ENCODE measurements around the gene CDO1.

Gene CDO1

GRCh38 chr5:115857626-115858349 lies 41.3 kb upstream of the CDO1 start:
- Histone ChIP-seq H3K79me2 (ENCODE audit: insufficient read depth, low read length) (no peaks in the 10 kb centered on the region), H3K27me3 (ENCODE audit: insufficient read depth, low read length) (no peaks in the 10 kb centered on the region), H4K20me1 (ENCODE audit: insufficient read depth, low read length) (no peaks in the 10 kb centered on the region), H3K9me2 (ENCODE audit: low read depth, low read length) (no peaks in the 10 kb centered on the region), H3K4me2 (ENCODE audit: low read length) (no peak overlapping the region), H3K27ac (ENCODE audit: low read depth, low read length, poor library complexity, severe bottlenecking) (no peak overlapping the region), H3K36me3 (ENCODE audit: insufficient read depth, low read length) (no peaks in the 10 kb centered on the region), H3K9me3 (ENCODE audit: low read length) (peaks cover 4% of the 10 kb centered on the region; the same call in 1 of the 2 replicates), H3F3A (ENCODE audit: insufficient read depth, low read length) (no peaks in the 10 kb centered on the region), H3K9ac (ENCODE audit: low read length) (no peak overlapping the region), H3K4me1 (ENCODE audit: insufficient read depth, low read length, severe bottlenecking) (peaks cover 7% of the 10 kb centered on the region), H2AFZ (ENCODE audit: low read length) (no peak overlapping the region), H3K4me3 (ENCODE audit: low read depth, low read length, poor library complexity, severe bottlenecking) (no peak overlapping the region)
- no peak for TF ChIP-seq CTCF (IDR thresholded peaks at IDR 0.05; ENCODE audit: low read length)
- no peak for TF ChIP-seq EZH2 (IDR thresholded peaks at IDR 0.05; ENCODE audit: borderline replicate concordance, low read length)

GRCh38 chr5:115857057-115857479 lies 40.6 kb upstream of the CDO1 start:
- TF ChIP-seq EZH2 (IDR thresholded peaks at IDR 0.05; ENCODE audit: borderline replicate concordance, low read length): no peak
- TF ChIP-seq CTCF (IDR thresholded peaks at IDR 0.05; ENCODE audit: low read length): no peak
- H3K36me3 ChIP-seq (ENCODE audit: insufficient read depth, low read length): no peaks in the 10 kb centered on the region
- H2AFZ ChIP-seq (ENCODE audit: low read length): no peak overlapping the region
- H3K9me2 ChIP-seq (ENCODE audit: low read depth, low read length): no peaks in the 10 kb centered on the region
- peaks cover 7% of the 10 kb centered on the region for H3K4me1 ChIP-seq (ENCODE audit: insufficient read depth, low read length, severe bottlenecking)
- H3F3A ChIP-seq (ENCODE audit: insufficient read depth, low read length): no peaks in the 10 kb centered on the region
- H3K27ac ChIP-seq (ENCODE audit: low read depth, low read length, poor library complexity, severe bottlenecking): no peak overlapping the region
- H4K20me1 ChIP-seq (ENCODE audit: insufficient read depth, low read length): no peaks in the 10 kb centered on the region
- no peaks in the 10 kb centered on the region for H3K27me3 ChIP-seq (ENCODE audit: insufficient read depth, low read length)
- no peaks in the 10 kb centered on the region for H3K79me2 ChIP-seq (ENCODE audit: insufficient read depth, low read length)
- H3K9ac ChIP-seq (ENCODE audit: low read length): no peak overlapping the region
- H3K4me2 ChIP-seq (ENCODE audit: low read length): no peak overlapping the region
- H3K9me3 ChIP-seq (ENCODE audit: low read length): peaks cover 4% of the 10 kb centered on the region; the same call in 1 of the 2 replicates
- no peak overlapping the region for H3K4me3 ChIP-seq (ENCODE audit: low read depth, low read length, poor library complexity, severe bottlenecking)

- H3K4me3 ChIP-seq (ENCODE audit: low read depth, low read length, poor library complexity, severe bottlenecking): no peak overlapping the region
- no peak overlapping the region for H2AFZ ChIP-seq (ENCODE audit: low read length)
- H3K9me3 ChIP-seq (ENCODE audit: low read length): peaks cover 4% of the 10 kb centered on the region; the same call in 1 of the 2 replicates
- no peak overlapping the region for H3K9ac ChIP-seq (ENCODE audit: low read length)
- H3K9me2 ChIP-seq (ENCODE audit: low read depth, low read length): no peaks in the 10 kb centered on the region
- H3K4me2 ChIP-seq (ENCODE audit: low read length): no peak overlapping the region
- no peaks in the 10 kb centered on the region for H3K79me2 ChIP-seq (ENCODE audit: insufficient read depth, low read length)
- no peaks in the 10 kb centered on the region for H3K27me3 ChIP-seq (ENCODE audit: insufficient read depth, low read length)
- H3K27ac ChIP-seq (ENCODE audit: low read depth, low read length, poor library complexity, severe bottlenecking): no peak overlapping the region
- H3K4me1 ChIP-seq (ENCODE audit: insufficient read depth, low read length, severe bottlenecking): peaks cover 7% of the 10 kb centered on the region
- no peak for TF ChIP-seq EZH2 (IDR thresholded peaks at IDR 0.05; ENCODE audit: borderline replicate concordance, low read length)
- no peak for TF ChIP-seq CTCF (IDR thresholded peaks at IDR 0.05; ENCODE audit: low read length)
- no peaks in the 10 kb centered on the region for H4K20me1 ChIP-seq (ENCODE audit: insufficient read depth, low read length)
- H3K36me3 ChIP-seq (ENCODE audit: insufficient read depth, low read length): no peaks in the 10 kb centered on the region
- H3F3A ChIP-seq (ENCODE audit: insufficient read depth, low read length): no peaks in the 10 kb centered on the region
These were observed 39.5 kb upstream of the CDO1 start for GRCh38 chr5:115855959-115856358.
